Measurements from ENCODE around the gene PPP2R2C.

The PPP2R2C gene

DNA sequence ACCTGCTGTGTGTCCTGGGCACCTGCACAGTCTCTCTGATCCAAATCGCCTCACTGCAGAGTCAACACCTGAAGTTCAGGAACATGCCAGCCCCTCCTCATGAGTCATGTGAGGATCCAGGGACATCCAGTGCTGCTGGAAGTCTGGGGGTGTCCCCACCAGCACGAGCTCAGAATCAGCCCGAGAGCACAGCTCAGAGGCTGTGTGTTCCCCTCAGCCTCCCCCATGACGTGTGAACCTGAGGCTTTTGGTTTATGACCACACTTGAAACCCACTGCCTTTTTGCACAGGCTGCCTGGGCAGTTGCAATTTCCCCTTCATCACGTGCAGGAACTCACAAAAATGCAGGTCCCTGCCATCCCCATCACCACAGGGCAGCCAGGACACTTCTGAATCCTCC is 47.1 kb downstream of the PPP2R2C start:
- no peak overlapping the region for H3K9ac ChIP-seq (ENCODE audit: low read depth, low read length)
- DNase-seq (no peak), ATAC-seq (ENCODE audit: insufficient read depth, low read depth) (no peak)
- H3K4me1 ChIP-seq (ENCODE audit: insufficient read depth, low read length), result no peaks in the 10 kb centered on the region
- no peaks in the 10 kb centered on the region for H3K36me3 ChIP-seq (ENCODE audit: insufficient read depth, low read length)
- TF ChIP-seq EZH2 (IDR thresholded peaks at IDR 0.05; ENCODE audit: borderline replicate concordance, low read depth, low read length, severe bottlenecking), result no peak
- TF ChIP-seq, protein P1, sequence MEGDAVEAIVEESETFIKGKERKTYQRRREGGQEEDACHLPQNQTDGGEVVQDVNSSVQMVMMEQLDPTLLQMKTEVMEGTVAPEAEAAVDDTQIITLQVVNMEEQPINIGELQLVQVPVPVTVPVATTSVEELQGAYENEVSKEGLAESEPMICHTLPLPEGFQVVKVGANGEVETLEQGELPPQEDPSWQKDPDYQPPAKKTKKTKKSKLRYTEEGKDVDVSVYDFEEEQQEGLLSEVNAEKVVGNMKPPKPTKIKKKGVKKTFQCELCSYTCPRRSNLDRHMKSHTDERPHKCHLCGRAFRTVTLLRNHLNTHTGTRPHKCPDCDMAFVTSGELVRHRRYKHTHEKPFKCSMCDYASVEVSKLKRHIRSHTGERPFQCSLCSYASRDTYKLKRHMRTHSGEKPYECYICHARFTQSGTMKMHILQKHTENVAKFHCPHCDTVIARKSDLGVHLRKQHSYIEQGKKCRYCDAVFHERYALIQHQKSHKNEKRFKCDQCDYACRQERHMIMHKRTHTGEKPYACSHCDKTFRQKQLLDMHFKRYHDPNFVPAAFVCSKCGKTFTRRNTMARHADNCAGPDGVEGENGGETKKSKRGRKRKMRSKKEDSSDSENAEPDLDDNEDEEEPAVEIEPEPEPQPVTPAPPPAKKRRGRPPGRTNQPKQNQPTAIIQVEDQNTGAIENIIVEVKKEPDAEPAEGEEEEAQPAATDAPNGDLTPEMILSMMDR (IDR thresholded peaks at IDR 0.05; ENCODE audit: borderline replicate concordance, extremely low read depth, low read length, poor library complexity, severe bottlenecking), result no peak
- no peak overlapping the region for H3K27ac ChIP-seq (ENCODE audit: low read length)
- no peaks in the 10 kb centered on the region for H3K79me2 ChIP-seq (ENCODE audit: insufficient read depth, low read length)
- H3K9me3 ChIP-seq (ENCODE audit: insufficient read depth, low read length, severe bottlenecking), result no peaks in the 10 kb centered on the region
- H3K4me2 ChIP-seq (ENCODE audit: insufficient read depth, low read length), result no peak overlapping the region
- H3K27me3 ChIP-seq (ENCODE audit: insufficient read depth, low read length, poor library complexity), result no peaks in the 10 kb centered on the region
- H3K4me3 ChIP-seq (ENCODE audit: low read depth in 1 of 2, low read length in 2 of 2), result no peak overlapping the region
- H2AFZ ChIP-seq (ENCODE audit: low read depth, low read length), result no peak overlapping the region
- peaks cover 7% of the 10 kb centered on the region for H4K20me1 ChIP-seq (ENCODE audit: insufficient read depth, low read length)

DNA sequence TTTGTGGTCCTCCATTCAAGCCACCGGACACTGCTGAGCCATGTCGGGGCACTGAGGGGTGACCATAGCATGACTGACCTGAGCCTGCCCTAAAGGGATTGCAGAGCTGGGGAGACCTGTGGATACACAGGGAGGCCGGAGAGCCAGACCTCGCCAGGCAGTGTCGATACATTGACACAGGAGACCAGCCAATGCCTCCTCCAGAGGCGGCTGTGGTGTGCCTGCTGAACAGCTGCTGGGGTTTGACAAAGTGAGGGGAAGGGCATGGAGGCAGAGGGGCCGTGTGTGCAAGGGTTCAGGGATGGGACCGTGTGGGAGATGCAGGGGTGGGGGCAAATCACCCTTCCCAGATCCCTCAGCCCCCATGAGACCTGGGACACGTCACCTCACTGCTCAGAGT is 48.0 kb downstream of the PPP2R2C start:
- DNase-seq (no peak), ATAC-seq (ENCODE audit: insufficient read depth, low read depth) (no peak)
- H3K79me2 ChIP-seq (ENCODE audit: insufficient read depth, low read length), result no peaks in the 10 kb centered on the region
- TF ChIP-seq, protein P1 (IDR thresholded peaks at IDR 0.05; ENCODE audit: borderline replicate concordance, extremely low read depth, low read length, poor library complexity, severe bottlenecking), result no peak
- no peak for TF ChIP-seq EZH2 (IDR thresholded peaks at IDR 0.05; ENCODE audit: borderline replicate concordance, low read depth, low read length, severe bottlenecking)
- no peaks in the 10 kb centered on the region for H3K9me3 ChIP-seq (ENCODE audit: insufficient read depth, low read length, severe bottlenecking)
- H3K27me3 ChIP-seq (ENCODE audit: insufficient read depth, low read length, poor library complexity), result no peaks in the 10 kb centered on the region
- H3K4me3 ChIP-seq (ENCODE audit: low read depth in 1 of 2, low read length in 2 of 2), result no peak overlapping the region
- no peak overlapping the region for H3K4me2 ChIP-seq (ENCODE audit: insufficient read depth, low read length)
- H3K9ac ChIP-seq (ENCODE audit: low read depth, low read length), result no peak overlapping the region
- peaks cover 7% of the 10 kb centered on the region for H4K20me1 ChIP-seq (ENCODE audit: insufficient read depth, low read length)
- H3K36me3 ChIP-seq (ENCODE audit: insufficient read depth, low read length), result no peaks in the 10 kb centered on the region
- H3K4me1 ChIP-seq (ENCODE audit: insufficient read depth, low read length), result no peaks in the 10 kb centered on the region
- no peak overlapping the region for H2AFZ ChIP-seq (ENCODE audit: low read depth, low read length)
- H3K27ac ChIP-seq (ENCODE audit: low read length), result no peak overlapping the region

DNA sequence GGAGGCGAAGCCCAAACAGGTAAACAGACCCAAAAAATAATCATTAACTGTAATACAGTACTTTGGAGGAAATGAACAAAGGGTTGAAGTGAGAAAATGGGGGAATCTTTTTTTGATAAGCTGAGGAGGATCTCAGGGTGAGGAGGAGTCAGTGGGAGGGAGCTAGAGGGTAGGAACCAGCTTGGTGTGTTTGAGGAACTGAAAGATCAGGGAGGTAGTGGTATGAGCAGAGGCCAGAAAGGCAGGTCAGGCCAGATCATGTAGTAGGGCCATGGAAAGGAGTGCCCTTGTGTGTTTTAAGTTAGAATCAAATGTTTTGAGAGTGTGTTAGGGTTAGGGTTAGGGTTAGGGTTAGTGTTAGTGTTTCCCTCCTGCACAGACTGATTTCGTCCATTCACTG is 48.8 kb downstream of the PPP2R2C start:
- H3K9me3 ChIP-seq (ENCODE audit: insufficient read depth, low read length, severe bottlenecking), result no peaks in the 10 kb centered on the region
- TF ChIP-seq EZH2 (IDR thresholded peaks at IDR 0.05; ENCODE audit: borderline replicate concordance, low read depth, low read length, severe bottlenecking), result no peak
- TF ChIP-seq, protein P1 (IDR thresholded peaks at IDR 0.05; ENCODE audit: borderline replicate concordance, extremely low read depth, low read length, poor library complexity, severe bottlenecking), result no peak
- ATAC-seq (ENCODE audit: insufficient read depth, low read depth) (no peak), DNase-seq (no peak)
- no peaks in the 10 kb centered on the region for H3K27me3 ChIP-seq (ENCODE audit: insufficient read depth, low read length, poor library complexity)
- H3K9ac ChIP-seq (ENCODE audit: low read depth, low read length), result no peak overlapping the region
- no peak overlapping the region for H3K4me2 ChIP-seq (ENCODE audit: insufficient read depth, low read length)
- no peak overlapping the region for H3K27ac ChIP-seq (ENCODE audit: low read length)
- no peak overlapping the region for H3K4me3 ChIP-seq (ENCODE audit: low read depth in 1 of 2, low read length in 2 of 2)
- no peaks in the 10 kb centered on the region for H3K79me2 ChIP-seq (ENCODE audit: insufficient read depth, low read length)
- H3K4me1 ChIP-seq (ENCODE audit: insufficient read depth, low read length), result no peaks in the 10 kb centered on the region
- H3K36me3 ChIP-seq (ENCODE audit: insufficient read depth, low read length), result no peaks in the 10 kb centered on the region
- no peak overlapping the region for H2AFZ ChIP-seq (ENCODE audit: low read depth, low read length)
- peaks cover 7% of the 10 kb centered on the region for H4K20me1 ChIP-seq (ENCODE audit: insufficient read depth, low read length)

DNA sequence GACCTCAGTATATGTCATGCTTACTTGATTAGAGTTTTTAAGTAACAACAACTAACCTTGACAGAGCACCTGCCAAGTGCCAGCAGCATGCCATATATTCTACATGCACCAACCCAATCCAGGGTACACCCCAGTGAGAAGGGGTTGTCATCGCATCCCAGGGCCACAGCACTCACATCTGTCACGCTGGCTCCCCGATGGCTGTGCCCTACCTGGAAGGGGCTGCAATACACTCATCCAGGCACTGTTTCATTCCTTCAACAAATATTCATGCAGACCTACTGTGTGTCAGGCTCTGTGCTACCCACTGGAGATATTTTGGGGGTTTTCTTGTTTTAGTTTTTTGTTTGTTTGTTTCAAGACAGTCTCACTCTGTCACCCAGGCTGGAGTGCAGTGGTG is 49.5 kb downstream of the PPP2R2C start:
- Histone ChIP-seq H3K4me2 (ENCODE audit: insufficient read depth, low read length) (no peak overlapping the region), H3K9me3 (ENCODE audit: insufficient read depth, low read length, severe bottlenecking) (no peaks in the 10 kb centered on the region), H3K27ac (ENCODE audit: low read length) (no peak overlapping the region), H4K20me1 (ENCODE audit: insufficient read depth, low read length) (peaks cover 7% of the 10 kb centered on the region), H3K27me3 (ENCODE audit: insufficient read depth, low read length, poor library complexity) (no peaks in the 10 kb centered on the region), H3K36me3 (ENCODE audit: insufficient read depth, low read length) (no peaks in the 10 kb centered on the region), H2AFZ (ENCODE audit: low read depth, low read length) (no peak overlapping the region), H3K79me2 (ENCODE audit: insufficient read depth, low read length) (no peaks in the 10 kb centered on the region), H3K9ac (ENCODE audit: low read depth, low read length) (no peak overlapping the region), H3K4me1 (ENCODE audit: insufficient read depth, low read length) (no peaks in the 10 kb centered on the region), H3K4me3 (ENCODE audit: low read depth in 1 of 2, low read length in 2 of 2) (no peak overlapping the region)
- DNase-seq (no peak), ATAC-seq (ENCODE audit: insufficient read depth, low read depth) (no peak)
- TF ChIP-seq, protein P1 (IDR thresholded peaks at IDR 0.05; ENCODE audit: borderline replicate concordance, extremely low read depth, low read length, poor library complexity, severe bottlenecking), result no peak
